ENCODE measurements around the gene LY6G6C.

- TF ChIP-seq CTCF (IDR thresholded peaks at IDR 0.05) (no peak), POLR2A (IDR thresholded peaks at IDR 0.05) (no peak)
These were observed 22.9 kb upstream of the LY6G6C start for GRCh38 chr6:31744422-31744821.
